ENCODE measurements around the gene ACTN3. TPM values are rescaled to one million over a fixed set of nuclear protein-coding genes. Genes with fewer than 3 reads are reported as not detected.

Gene ACTN3
- total and polyA plus RNA-seq, 7 donors: under 0.01 TPM; not detected in 6

Other genes with a start within 250 kb of the ACTN3 start
- 10 to 100 TPM in 2 of 4 donors, 1 to 10 TPM in 2; 5.8 to 26.3 (median 13.0) TPM for gene CD248, start 229.9 kb upstream of the ACTN3 start, total RNA-seq
- 10 to 100 TPM in 1 of 3 donors, 1 to 10 TPM in 2; 1.2 to 13.7 (median 3.0) TPM for gene CD248, start 229.9 kb upstream of the ACTN3 start, polyA plus RNA-seq
- 1 to 10 TPM in 3 of 4 donors, under 1 TPM in 1; 0.68 to 6.1 (median 2.4) TPM for gene RIN1, start 210.5 kb upstream of the ACTN3 start, total RNA-seq
- 10 to 100 TPM in 1 of 3 donors, 1 to 10 TPM in 2; 2.4 to 10.2 (median 3.2) TPM for gene RIN1, start 210.5 kb upstream of the ACTN3 start, polyA plus RNA-seq
- 10 to 100 TPM; 20.2 to 36.2 (median 24.9) TPM for gene BRMS1, start 201.8 kb upstream of the ACTN3 start, total RNA-seq
- gene BRMS1, start 201.8 kb upstream of the ACTN3 start, polyA plus RNA-seq: 10 to 100 TPM; 65.4 to 81.8 (median 72.1) TPM
- gene B4GAT1, start 199.3 kb upstream of the ACTN3 start, total RNA-seq: 10 to 100 TPM; 41.4 to 43.5 (median 43.1) TPM
- 10 to 100 TPM in 1 of 3 donors, 1 to 10 TPM in 2; 4.2 to 17.4 (median 4.8) TPM for gene B4GAT1, start 199.3 kb upstream of the ACTN3 start, polyA plus RNA-seq
- gene SLC29A2, start 175.1 kb upstream of the ACTN3 start, total RNA-seq: under 1 TPM; 0.41 to 0.99 (median 0.63) TPM
- 10 to 100 TPM in 1 of 3 donors, 1 to 10 TPM in 2; 2.4 to 28.0 (median 2.5) TPM for gene SLC29A2, start 175.1 kb upstream of the ACTN3 start, polyA plus RNA-seq
- 1 to 10 TPM in 1 of 4 donors, under 1 TPM in 3; 0.49 to 2.5 (median 0.83) TPM for gene NPAS4, start 125.9 kb upstream of the ACTN3 start, total RNA-seq
- gene NPAS4, start 125.9 kb upstream of the ACTN3 start, polyA plus RNA-seq: under 1 TPM in 1 of 3 donors, not detected in 2; 0.19 TPM
- 10 to 100 TPM; 54.2 to 77.8 (median 61.3) TPM for gene MRPL11, start 108.1 kb upstream of the ACTN3 start, total RNA-seq
- 100 to 1,000 TPM in 1 of 3 donors, 10 to 100 TPM in 2; 60.6 to 110 (median 70.3) TPM for gene MRPL11, start 108.1 kb upstream of the ACTN3 start, polyA plus RNA-seq
- 10 to 100 TPM; 16.9 to 26.4 (median 23.0) TPM for gene PELI3, start 80.0 kb upstream of the ACTN3 start, total RNA-seq
- 1 to 10 TPM; 5.0 to 6.0 (median 5.3) TPM for gene PELI3, start 80.0 kb upstream of the ACTN3 start, polyA plus RNA-seq
- gene DPP3, start 66.5 kb upstream of the ACTN3 start, total RNA-seq: 10 to 100 TPM in 1 of 4 donors, 1 to 10 TPM in 3; 5.1 to 15.5 (median 9.4) TPM
- 10 to 100 TPM; 33.0 to 86.5 (median 66.6) TPM for gene DPP3, start 66.5 kb upstream of the ACTN3 start, polyA plus RNA-seq
- 10 to 100 TPM; 50.2 to 91.4 (median 57.8) TPM for gene BBS1, start 36.3 kb upstream of the ACTN3 start, total RNA-seq
- 10 to 100 TPM in 1 of 3 donors, 1 to 10 TPM in 2; 7.8 to 19.0 (median 9.0) TPM for gene BBS1, start 36.3 kb upstream of the ACTN3 start, polyA plus RNA-seq
- gene ZDHHC24, start 855 bp upstream of the ACTN3 start, total RNA-seq: 10 to 100 TPM in 1 of 4 donors, 1 to 10 TPM in 3; 6.8 to 12.2 (median 7.4) TPM
- gene ZDHHC24, start 855 bp upstream of the ACTN3 start, polyA plus RNA-seq: 1 to 10 TPM; 1.8 to 8.7 (median 1.8) TPM
- gene CTSF, start 21.7 kb downstream of the ACTN3 start, total RNA-seq: 100 to 1,000 TPM; 121 to 170 (median 139) TPM
- 10 to 100 TPM in 2 of 3 donors, 1 to 10 TPM in 1; 3.5 to 16.5 (median 12.6) TPM for gene CTSF, start 21.7 kb downstream of the ACTN3 start, polyA plus RNA-seq
- gene CCDC87, start 46.2 kb downstream of the ACTN3 start, total RNA-seq: under 1 TPM in 3 of 4 donors, not detected in 1; 0.14 to 0.71 (median 0.16) TPM
- under 1 TPM in 1 of 3 donors, not detected in 2; 0.28 TPM for gene CCDC87, start 46.2 kb downstream of the ACTN3 start, polyA plus RNA-seq
- gene CCS, start 46.3 kb downstream of the ACTN3 start, total RNA-seq: 10 to 100 TPM; 26.0 to 43.1 (median 40.5) TPM
- 10 to 100 TPM; 33.0 to 48.8 (median 44.6) TPM for gene CCS, start 46.3 kb downstream of the ACTN3 start, polyA plus RNA-seq
- 10 to 100 TPM; 23.7 to 51.8 (median 42.9) TPM for gene RBM14, start 69.7 kb downstream of the ACTN3 start, total RNA-seq
- gene RBM14, start 69.7 kb downstream of the ACTN3 start, polyA plus RNA-seq: 10 to 100 TPM; 10.8 to 54.0 (median 15.7) TPM
- 100 to 1,000 TPM in 1 of 4 donors, 10 to 100 TPM in 3; 76.5 to 101 (median 86.2) TPM for gene RBM4, start 91.8 kb downstream of the ACTN3 start, total RNA-seq
- 100 to 1,000 TPM in 1 of 3 donors, 10 to 100 TPM in 2; 75.4 to 103 (median 98.8) TPM for gene RBM4, start 91.8 kb downstream of the ACTN3 start, polyA plus RNA-seq
- gene RBM4B, start 131.0 kb downstream of the ACTN3 start, total RNA-seq: 10 to 100 TPM; 14.0 to 30.7 (median 16.6) TPM
- gene RBM4B, start 131.0 kb downstream of the ACTN3 start, polyA plus RNA-seq: 10 to 100 TPM in 2 of 3 donors, 1 to 10 TPM in 1; 6.6 to 12.8 (median 10.4) TPM
- gene SPTBN2, start 182.3 kb downstream of the ACTN3 start, total RNA-seq: 1 to 10 TPM in 3 of 4 donors, under 1 TPM in 1; 0.33 to 4.9 (median 2.7) TPM
- 1 to 10 TPM; 1.4 to 5.7 (median 4.2) TPM for gene SPTBN2, start 182.3 kb downstream of the ACTN3 start, polyA plus RNA-seq

Measured in sigmoid colon (tissue), 7 donors.